Activated CD8-positive, alpha-beta memory T cell treated with anti-CD3 and anti-CD28 coated beads, Interleukin-2, amount 10 ng/mL, durations not matched to agents 7 days and 5 days (primary cell): Measurements from ENCODE around the gene GPR37. TPM values are rescaled to one million over a fixed set of nuclear protein-coding genes. Genes with fewer than 3 reads are reported as not detected.

Experiments
- ATAC-seq: fragments of 150-1000 bp; cut with Tn5 transposase; one replicate; pipeline ENCODE4 v1.10.0; 2021; ENCODE audit warnings: moderate library complexity
- CTCF ChIA-PET: fragments of 350-600 bp; sonication (Branson Sonifier 250); formaldehyde crosslinking; loops from one replicate; lab custom pipeline; 2021; ENCODE audit warnings: antibody characterized with exemption; lab: Charles Lee
- DNase-seq: peaks from one replicate; pipeline ENCODE4 v3.0.0-alpha.2; 2020
- H3K27ac Mint-ChIP-seq: one replicate; pipeline ENCODE4 v1.8.0; 2021; ENCODE audit warnings: mild to moderate bottlenecking, mixed read lengths
- H3K27me3 Mint-ChIP-seq: one replicate; pipeline ENCODE4 v1.8.0; 2021; ENCODE audit warnings: mixed read lengths
- H3K36me3 Mint-ChIP-seq: one replicate; pipeline ENCODE4 v1.8.0; 2021; ENCODE audit warnings: mild to moderate bottlenecking, mixed read lengths
- H3K4me1 Mint-ChIP-seq: one replicate; pipeline ENCODE4 v1.8.0; 2021; ENCODE audit warnings: mixed read lengths
- H3K4me3 Mint-ChIP-seq: one replicate; pipeline ENCODE4 v1.8.0; 2021; ENCODE audit warnings: mild to moderate bottlenecking, moderate library complexity, mixed read lengths
- H3K9me3 Mint-ChIP-seq: one replicate; pipeline ENCODE4 v1.8.0; 2022; ENCODE audit warnings: low read depth, mixed read lengths
- total RNA-seq, 2 experiments: library from RNA; stranded (reverse); gene quantifications; one replicate each; pipeline ENCODE4 v1.2.3, GENCODE V29; 2021

GPR37 gene
- total RNA-seq, 2 experiments from 2014 or later: not detected

DNA sequence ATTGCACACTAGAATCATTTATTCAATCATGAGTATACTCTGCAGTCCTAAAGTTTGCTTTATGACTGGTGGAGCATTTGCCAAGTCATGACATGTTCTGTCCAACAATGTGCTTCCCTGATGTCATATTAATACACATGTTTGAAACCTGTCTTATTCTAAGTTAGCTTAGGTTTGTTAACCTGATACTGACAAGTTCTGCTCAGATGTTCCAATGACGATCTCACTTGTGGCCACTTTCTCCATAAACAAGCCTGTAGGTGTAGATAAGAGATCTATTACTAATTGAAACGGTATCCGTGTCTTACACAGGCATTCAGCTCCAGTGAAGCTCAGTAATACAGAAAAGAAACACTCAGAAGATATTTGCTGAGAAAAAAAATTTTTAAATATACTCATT lies 64.9 kb downstream of the GPR37 start:
- Mint-ChIP-seq H3K4me3 (no peak overlapping the region), H3K27ac (no peak overlapping the region), H3K4me1 (no peaks in the 10 kb centered on the region), H3K36me3 (no peaks in the 10 kb centered on the region), H3K27me3 (no peaks in the 10 kb centered on the region), H3K9me3 (no peaks in the 10 kb centered on the region)
- ATAC-seq (no peak), DNase-seq (no peak)
- CTCF ChIA-PET: no interaction called here

DNA sequence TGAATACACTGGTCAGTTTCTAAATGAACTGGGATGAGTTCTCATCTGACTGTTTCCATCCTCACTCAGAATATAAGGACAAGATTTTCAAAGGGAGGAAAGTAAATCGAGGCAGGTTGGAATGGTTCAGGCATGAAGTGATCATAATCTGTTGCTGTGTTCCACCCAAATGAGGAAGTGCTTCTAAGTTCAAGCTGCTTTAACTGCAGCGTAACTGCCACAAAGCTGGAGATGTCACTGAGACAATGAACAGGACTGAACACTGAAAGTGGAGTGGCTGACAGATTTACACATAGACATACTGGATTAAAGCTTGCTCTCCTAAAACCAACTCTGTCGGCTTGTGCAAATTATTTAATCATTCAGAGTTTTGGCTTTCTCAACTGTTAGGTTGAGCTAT lies 66.6 kb downstream of the GPR37 start:
- no peaks in the 10 kb centered on the region for H3K4me1 Mint-ChIP-seq
- no peaks in the 10 kb centered on the region for H3K9me3 Mint-ChIP-seq
- ATAC-seq (no peak), DNase-seq (no peak)
- CTCF ChIA-PET: no interaction called here
- no peaks in the 10 kb centered on the region for H3K36me3 Mint-ChIP-seq
- no peak overlapping the region for H3K27ac Mint-ChIP-seq
- no peak overlapping the region for H3K4me3 Mint-ChIP-seq
- no peaks in the 10 kb centered on the region for H3K27me3 Mint-ChIP-seq

DNA sequence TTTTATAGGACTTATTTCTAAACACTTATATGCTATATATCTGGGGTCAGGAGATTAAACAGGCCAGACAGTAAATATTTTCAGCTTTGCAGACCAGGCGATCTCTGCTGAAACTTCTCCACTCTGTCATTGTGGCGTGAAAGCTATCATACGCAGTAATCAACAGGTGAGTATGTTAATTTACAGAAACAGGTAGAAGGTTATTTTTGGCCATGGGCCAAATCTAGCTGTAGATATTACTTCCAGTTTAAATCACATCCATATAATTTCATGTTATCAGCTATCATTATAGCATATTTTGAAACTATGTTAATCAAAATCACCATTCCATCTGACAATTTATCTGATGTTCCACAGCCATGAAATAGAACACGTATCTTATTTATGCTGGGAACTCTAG lies 67.8 kb downstream of the GPR37 start:
- Mint-ChIP-seq H3K4me1 (no peaks in the 10 kb centered on the region), H3K4me3 (no peak overlapping the region), H3K27me3 (no peaks in the 10 kb centered on the region), H3K9me3 (no peaks in the 10 kb centered on the region), H3K36me3 (no peaks in the 10 kb centered on the region), H3K27ac (no peak overlapping the region)
- CTCF ChIA-PET: no interaction called here
- ATAC-seq (no peak), DNase-seq (no peak)

Other genes starting within 250 kb of the GPR37 start
- gene POT1, start 164.0 kb upstream of the GPR37 start, total RNA-seq: 10 to 100 TPM; 26.2 to 30.8 TPM